T-cell (primary cell): ENCODE results near the gene FAM83C. TPM values are rescaled to one million over a fixed set of nuclear protein-coding genes. Genes with fewer than 3 reads are reported as not detected.

Source experiments
- ATAC-seq, 4 experiments: fragments of 200-7000 bp in 3 of 4; fragments of 150-1000 bp in 1 of 4; cut with Tn5 transposase; replicated peaks in 1 of 4; 1 replicate in 3 of 4; 2 replicates in 1 of 4; pipeline ENCODE4 v1.10.0; 2021; ENCODE audit warnings: moderate library complexity in 3 of 4, mild to moderate bottlenecking in 2 of 4, moderate number of reproducible peaks in 1 of 4
- CTCF ChIA-PET, 2 donors: fragments of 300-600 bp; sonication (Branson Sonifier 250); formaldehyde crosslinking; loops; one replicate each; lab custom pipeline; 2022; ENCODE audit warnings: antibody characterized with exemption in 2 of 2; lab: Charles Lee
- POLR2A ChIA-PET, 2 donors: fragments of 300-600 bp; sonication (Branson Sonifier 250); formaldehyde crosslinking; loops; one replicate each; lab custom pipeline; 2022; ENCODE audit warnings: antibody characterized with exemption in 2 of 2; lab: Charles Lee
- DNase-seq, 35 experiments: peaks; one replicate each; pipeline versions ENCODE4 v3.0.0 to v3.0.0-alpha.2; 2013 to 2023
- H3K27ac ChIP-seq: one replicate; pipeline ENCODE4 v1.5.1; 2013; ENCODE audit warnings: low read length
- H3K27me3 ChIP-seq, 2 experiments: replicated peaks in 1 of 2; 1 replicate in 1 of 2; 2 replicates in 1 of 2; pipeline versions ENCODE4 v1.6.1 to v1.7.0; 2013; ENCODE audit warnings: low read length in 1 of 2, mixed read lengths in 1 of 2; ENCODE audit not compliant: control insufficient read depth in 2 of 2, insufficient read depth in 2 of 2; ENCODE audit errors: extremely low read depth in 1 of 2
- H3K36me3 ChIP-seq, 2 donors: 1 replicate in 1 of 2; 2 replicates in 1 of 2; pipeline versions ENCODE4 v1.6.1 to v1.7.0; 2013; ENCODE audit warnings: low read length in 1 of 2; ENCODE audit not compliant: control insufficient read depth in 2 of 2, insufficient read depth in 1 of 2; ENCODE audit errors: extremely low read depth in 1 of 2
- H3K4me1 ChIP-seq, 2 experiments: 1 replicate in 1 of 2; 2 replicates in 1 of 2; pipeline versions ENCODE4 v1.6.1 to v1.7.0; 2013; ENCODE audit warnings: low read length in 2 of 2, mixed read lengths in 1 of 2; ENCODE audit not compliant: insufficient read depth in 2 of 2, control insufficient read depth in 1 of 2; ENCODE audit errors: extremely low read depth in 1 of 2
- H3K4me3 ChIP-seq, 2 donors: 1 replicate in 1 of 2; 2 replicates in 1 of 2; pipeline versions ENCODE4 v1.5.1 to v1.7.0; 2013; ENCODE audit warnings: mild to moderate bottlenecking in 2 of 2, low read length in 1 of 2, moderate library complexity in 1 of 2; ENCODE audit not compliant: control insufficient read depth in 1 of 2; ENCODE audit errors: extremely low read depth in 1 of 2
- H3K9me3 ChIP-seq: 2 replicates; pipeline ENCODE4 v1.7.0; 2013
- H3K27ac Mint-ChIP-seq, 2 donors: one replicate each; pipeline ENCODE4 v1.8.0; 2020 to 2021; ENCODE audit warnings: mild to moderate bottlenecking in 2 of 2, mixed read lengths in 2 of 2
- H3K27me3 Mint-ChIP-seq, 2 donors: one replicate each; pipeline ENCODE4 v1.8.0; 2021 to 2022; ENCODE audit warnings: mixed read lengths in 2 of 2
- H3K36me3 Mint-ChIP-seq: one replicate; pipeline ENCODE4 v1.8.0; 2021; ENCODE audit warnings: mixed read lengths
- H3K4me1 Mint-ChIP-seq, 3 donors: one replicate each; pipeline ENCODE4 v1.8.0; 2020 to 2022; ENCODE audit warnings: mixed read lengths in 3 of 3, mild to moderate bottlenecking in 1 of 3
- H3K4me3 Mint-ChIP-seq, 3 donors: one replicate each; pipeline ENCODE4 v1.8.0; 2020 to 2022; ENCODE audit warnings: mild to moderate bottlenecking in 3 of 3, mixed read lengths in 3 of 3, moderate library complexity in 3 of 3
- H3K9me3 Mint-ChIP-seq, 3 donors: one replicate each; pipeline ENCODE4 v1.8.0; 2020 to 2022; ENCODE audit warnings: mixed read lengths in 3 of 3
- WGBS: methylation state at CpG from one replicate; pipeline ENCODE4 v1.1.5; 2013; ENCODE audit warnings: missing lambda C conversion rate; ENCODE audit not compliant: insufficient coverage; 5-methylcytosine and 5-hydroxymethylcytosine counted together
- total RNA-seq, 35 experiments: library from RNA in 6 of 35; stranded (reverse) in 6 of 35; fragments of 120-200 nt in 1 of 35; gene quantifications; one replicate each; pipeline versions ENCODE4 v1.2.1 to v1.2.4 and lab custom pipeline; 2013 to 2026

FAM83C gene
- total RNA-seq, 5 donors from 2014 or later (not counting 1 experiment from before 2014, with no cell fraction given), result 0.15 TPM; not detected in 4

- Mint-ChIP-seq H3K4me3 (no peak overlapping the region), H3K9me3 (no peaks in the 10 kb centered on the region), H3K27ac (no peak overlapping the region), H3K4me1 (no peaks in the 10 kb centered on the region), H3K27me3 (no peaks in the 10 kb centered on the region), H3K36me3 (peaks cover 10% of the 10 kb centered on the region)
- ChIA-PET POLR2A (interaction anchor here in 1 of 2 donors (0.6 kb wide), 1 partner anchor 666 kb away, joined by 12 read pairs; no protein-coding TSS in a partner anchor), CTCF (no interaction called here)
- no peak for ATAC-seq
- no peaks in the 10 kb centered on the region for H3K27me3 ChIP-seq
- H3K27ac ChIP-seq, result no peak overlapping the region
- H3K36me3 ChIP-seq, result peaks cover 0 to 4% of the 10 kb centered on the region in 2 donors
- 100% methylated on average over 1 of the region's 3 CpGs for WGBS
- H3K4me3 ChIP-seq, result no peak overlapping the region
- DNase-seq, result no peak
- H3K4me1 ChIP-seq, result no peaks in the 10 kb centered on the region
- H3K9me3 ChIP-seq, result no peaks in the 10 kb centered on the region
These were observed 34.5 kb upstream of the FAM83C start for GRCh38 chr20:35326740-35327073.

GRCh38 chr20:35326021-35326739 is 34.0 kb upstream of the FAM83C start:
- peaks cover 11% of the 10 kb centered on the region for H3K36me3 Mint-ChIP-seq

GRCh38 chr20:35325401-35325800 is 33.2 kb upstream of the FAM83C start:
- ChIA-PET POLR2A (no interaction called here), CTCF (interaction anchor here in 1 of 2 donors (0.9 kb wide), 1 partner anchor 34 kb away, joined by 3 read pairs; no protein-coding TSS in a partner anchor)
- Mint-ChIP-seq H3K4me3 (no peak overlapping the region), H3K36me3 (peaks cover 13% of the 10 kb centered on the region), H3K9me3 (no peaks in the 10 kb centered on the region), H3K27me3 (no peaks in the 10 kb centered on the region), H3K4me1 (no peaks in the 10 kb centered on the region), H3K27ac (no peak overlapping the region)
- DNase-seq, result no peak
- Histone ChIP-seq H3K4me3 (no peak overlapping the region), H3K27ac (no peak overlapping the region), H3K27me3 (no peaks in the 10 kb centered on the region), H3K9me3 (no peaks in the 10 kb centered on the region), H3K36me3 (peaks cover 0 to 4% of the 10 kb centered on the region in 2 donors), H3K4me1 (no peaks in the 10 kb centered on the region)
- ATAC-seq, result no peak
- WGBS, result 93% methylated on average over 3 of the region's 6 CpGs

More at GRCh38 chr20:35326021-35326739, 34.0 kb upstream of the FAM83C start:
- no peaks in the 10 kb centered on the region for H3K9me3 Mint-ChIP-seq
- no peak for DNase-seq
- H3K27ac ChIP-seq, result no peak overlapping the region
- no peaks in the 10 kb centered on the region for H3K27me3 Mint-ChIP-seq
- no peaks in the 10 kb centered on the region for H3K9me3 ChIP-seq
- CTCF ChIA-PET, result interaction anchor here in 1 of 2 donors (0.9 kb wide), 1 partner anchor 33 kb away, joined by 3 read pairs; no protein-coding TSS in a partner anchor
- WGBS, result 91% methylated on average over 9 of the region's 11 CpGs
- H3K4me3 ChIP-seq, result no peak overlapping the region
- H3K27me3 ChIP-seq, result no peaks in the 10 kb centered on the region
- peaks cover 0 to 4% of the 10 kb centered on the region in 2 donors for H3K36me3 ChIP-seq
- POLR2A ChIA-PET, result no interaction called here
- H3K4me1 Mint-ChIP-seq, result no peaks in the 10 kb centered on the region
- H3K4me3 Mint-ChIP-seq, result no peak overlapping the region
- no peak overlapping the region for H3K27ac Mint-ChIP-seq
- H3K4me1 ChIP-seq, result no peaks in the 10 kb centered on the region
- ATAC-seq, result no peak

GRCh38 chr20:35320396-35321126 is 28.3 kb upstream of the FAM83C start:
- 100% methylated on average over 2 of the region's 3 CpGs for WGBS
- Mint-ChIP-seq H3K36me3 (peaks cover 15% of the 10 kb centered on the region), H3K27me3 (no peaks in the 10 kb centered on the region), H3K4me3 (no peak overlapping the region), H3K9me3 (no peaks in the 10 kb centered on the region), H3K4me1 (peaks cover 0 to 10% (median 1%) of the 10 kb centered on the region in 3 donors), H3K27ac (no peak overlapping the region)
- DNase-seq, result no peak
- no peaks in the 10 kb centered on the region for H3K9me3 ChIP-seq
- no peaks in the 10 kb centered on the region for H3K4me1 ChIP-seq
- no peaks in the 10 kb centered on the region for H3K27me3 ChIP-seq
- H3K36me3 ChIP-seq, result peaks cover 0 to 4% of the 10 kb centered on the region in 2 donors
- no peak overlapping the region for H3K4me3 ChIP-seq
- ChIA-PET CTCF (interaction anchor here in 1 of 2 donors (0.5 kb wide), 1 partner anchor 783 kb away, joined by 8 read pairs; no protein-coding TSS in a partner anchor), POLR2A (no interaction called here)
- H3K27ac ChIP-seq, result no peak overlapping the region
- no peak for ATAC-seq

GRCh38 chr20:35319871-35320197 is 27.6 kb upstream of the FAM83C start:
- Histone ChIP-seq H3K27ac (no peak overlapping the region), H3K36me3 (peaks cover 0 to under 1% of the 10 kb centered on the region in 2 donors), H3K9me3 (no peaks in the 10 kb centered on the region), H3K4me3 (no peak overlapping the region), H3K4me1 (peaks cover 0 to 5% of the 10 kb centered on the region in 2 experiments), H3K27me3 (no peaks in the 10 kb centered on the region)
- no peaks in the 10 kb centered on the region for H3K9me3 Mint-ChIP-seq
- H3K4me1 Mint-ChIP-seq, result peaks cover 6 to 15% (median 8%) of the 10 kb centered on the region in 3 donors
- H3K36me3 Mint-ChIP-seq, result peaks cover 9% of the 10 kb centered on the region
- no peaks in the 10 kb centered on the region for H3K27me3 Mint-ChIP-seq
- ATAC-seq (no peak), DNase-seq (no peak)
- H3K27ac Mint-ChIP-seq, result no peak overlapping the region
- CTCF ChIA-PET, result no interaction called here
- H3K4me3 Mint-ChIP-seq, result no peak overlapping the region
- POLR2A ChIA-PET, result no interaction called here

GRCh38 chr20:35319192-35319870 is 27.1 kb upstream of the FAM83C start:
- no peak overlapping the region for H3K27ac ChIP-seq
- Mint-ChIP-seq H3K4me1 (peaks cover 6 to 15% (median 9%) of the 10 kb centered on the region in 3 donors), H3K4me3 (no peak overlapping the region), H3K27ac (no peak overlapping the region), H3K27me3 (no peaks in the 10 kb centered on the region), H3K9me3 (no peaks in the 10 kb centered on the region), H3K36me3 (peaks cover 11% of the 10 kb centered on the region)
- no peaks in the 10 kb centered on the region for H3K9me3 ChIP-seq
- ChIA-PET POLR2A (no interaction called here), CTCF (no interaction called here)
- no peak for DNase-seq
- peaks cover 0 to 4% of the 10 kb centered on the region in 2 donors for H3K36me3 ChIP-seq
- H3K4me1 ChIP-seq, result peaks cover 0 to 5% of the 10 kb centered on the region in 2 experiments
- 100% methylated on average over 2 of the region's 5 CpGs for WGBS
- H3K27me3 ChIP-seq, result no peaks in the 10 kb centered on the region
- no peak for ATAC-seq
- H3K4me3 ChIP-seq, result no peak overlapping the region
